T1000 (cell line): Measurements from ENCODE around the gene CRYZL1.
A peak's percentile ranks its signal among the peaks of the same experiment; 100 is the strongest.

Experiments used
- DNase-seq: peaks from one replicate; lab custom pipeline; 2025; ENCODE audit warnings: mixed read lengths; lab: John Stamatoyannopoulos, UW

CRYZL1 gene

DNA sequence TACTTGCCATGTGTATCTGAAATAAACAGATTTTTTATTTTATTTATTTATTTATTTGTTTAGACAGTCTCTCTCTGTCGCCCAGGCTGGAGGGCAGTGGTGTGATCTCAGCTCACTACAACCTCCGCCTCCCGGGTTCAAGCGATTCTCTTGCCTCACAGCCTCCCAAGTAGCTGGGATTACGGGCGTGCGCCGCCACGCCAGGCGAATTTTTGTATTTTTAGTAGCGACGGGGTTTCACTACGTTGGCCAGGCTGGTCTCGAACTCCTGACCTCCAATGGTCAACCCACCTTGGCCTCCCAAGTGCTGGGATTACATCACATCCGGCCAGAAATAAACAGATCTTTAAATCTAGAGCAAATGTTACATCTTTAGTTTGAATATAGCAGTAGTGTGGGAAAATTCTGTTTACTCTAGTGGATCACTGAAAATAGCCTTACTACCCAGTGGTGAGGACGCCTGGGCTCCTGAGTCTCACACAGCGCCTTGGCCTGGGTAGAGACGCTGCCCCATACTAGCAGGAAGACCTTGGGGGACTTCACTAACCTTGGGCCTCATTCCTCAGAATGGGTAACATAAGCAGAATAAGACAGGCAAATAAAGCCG lies 100.3 kb downstream of the CRYZL1 start:
- DNase-seq = peak; percentile 7

GRCh38 chr21:33540711-33541104 lies 100.8 kb downstream of the CRYZL1 start:
- no peak for DNase-seq

DNA sequence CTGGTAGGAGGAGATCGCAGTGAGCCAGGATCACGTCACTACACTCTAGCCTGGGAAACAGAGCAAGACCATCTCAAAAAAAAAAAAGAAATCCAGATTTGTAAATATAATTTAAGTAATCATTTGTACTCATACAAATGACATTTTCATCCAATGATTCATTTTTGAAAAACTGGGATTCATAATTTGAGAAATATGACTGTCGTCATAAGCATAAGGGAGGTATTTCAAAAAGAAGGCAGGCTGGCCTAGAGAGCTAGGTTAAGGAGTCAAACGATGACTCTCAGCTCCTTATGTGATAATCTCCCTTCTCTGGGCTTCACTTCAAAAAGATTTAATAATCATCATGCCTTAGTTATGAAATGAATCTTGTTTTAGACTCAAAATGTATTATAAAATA lies 101.9 kb downstream of the CRYZL1 start:
- no peak for DNase-seq
